Measurements from ENCODE around the gene SUSD2.
"Not testable (repeated sequence)": the region's sequence is repeated elsewhere in the genome, so short reads cannot be mapped to it uniquely, and the experiment has no call there.

SUSD2 gene, protein sequence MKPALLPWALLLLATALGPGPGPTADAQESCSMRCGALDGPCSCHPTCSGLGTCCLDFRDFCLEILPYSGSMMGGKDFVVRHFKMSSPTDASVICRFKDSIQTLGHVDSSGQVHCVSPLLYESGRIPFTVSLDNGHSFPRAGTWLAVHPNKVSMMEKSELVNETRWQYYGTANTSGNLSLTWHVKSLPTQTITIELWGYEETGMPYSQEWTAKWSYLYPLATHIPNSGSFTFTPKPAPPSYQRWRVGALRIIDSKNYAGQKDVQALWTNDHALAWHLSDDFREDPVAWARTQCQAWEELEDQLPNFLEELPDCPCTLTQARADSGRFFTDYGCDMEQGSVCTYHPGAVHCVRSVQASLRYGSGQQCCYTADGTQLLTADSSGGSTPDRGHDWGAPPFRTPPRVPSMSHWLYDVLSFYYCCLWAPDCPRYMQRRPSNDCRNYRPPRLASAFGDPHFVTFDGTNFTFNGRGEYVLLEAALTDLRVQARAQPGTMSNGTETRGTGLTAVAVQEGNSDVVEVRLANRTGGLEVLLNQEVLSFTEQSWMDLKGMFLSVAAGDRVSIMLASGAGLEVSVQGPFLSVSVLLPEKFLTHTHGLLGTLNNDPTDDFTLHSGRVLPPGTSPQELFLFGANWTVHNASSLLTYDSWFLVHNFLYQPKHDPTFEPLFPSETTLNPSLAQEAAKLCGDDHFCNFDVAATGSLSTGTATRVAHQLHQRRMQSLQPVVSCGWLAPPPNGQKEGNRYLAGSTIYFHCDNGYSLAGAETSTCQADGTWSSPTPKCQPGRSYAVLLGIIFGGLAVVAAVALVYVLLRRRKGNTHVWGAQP

DNA sequence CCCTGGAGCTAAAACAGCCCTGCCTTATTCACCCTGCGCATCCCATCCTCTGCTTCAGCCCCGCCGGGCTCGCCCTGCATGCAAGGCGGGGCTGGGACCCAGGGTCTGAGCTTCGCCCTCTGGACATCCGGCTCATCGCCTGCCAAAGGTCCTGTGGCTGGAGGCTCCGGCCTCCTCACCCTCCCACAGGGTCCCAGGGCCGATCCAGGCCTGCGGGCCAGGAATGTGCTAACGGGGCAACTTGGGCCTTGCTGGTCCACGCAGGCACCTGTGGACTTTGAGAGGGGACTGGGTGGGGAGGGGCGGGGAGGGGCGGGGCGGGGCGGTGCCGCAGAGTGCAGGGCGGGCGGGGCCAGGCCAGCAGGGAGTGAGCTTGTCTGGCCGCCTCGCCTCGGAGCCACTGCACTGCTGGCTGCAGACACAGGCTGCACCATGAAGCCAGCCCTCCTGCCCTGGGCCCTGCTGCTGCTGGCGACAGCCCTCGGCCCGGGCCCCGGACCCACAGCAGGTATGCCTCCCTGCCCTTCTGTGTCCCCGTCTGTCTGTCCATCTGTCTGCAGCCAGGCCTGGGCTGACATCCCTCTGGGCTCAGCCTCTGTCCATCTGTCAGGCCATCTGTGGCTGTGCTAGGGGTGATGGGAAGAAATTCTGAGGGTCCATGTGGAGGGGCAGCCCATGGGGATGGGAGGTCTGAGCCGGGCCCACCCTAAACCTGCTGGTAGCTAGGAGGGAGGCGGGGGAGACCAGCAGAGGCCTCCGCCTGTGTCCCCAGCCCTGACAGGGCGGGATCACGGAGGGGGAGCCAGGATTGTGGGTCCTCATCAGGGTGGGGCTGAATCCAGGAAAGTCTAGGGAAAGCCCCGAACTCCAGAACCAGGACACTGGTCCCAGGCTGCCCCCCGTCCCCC lies at the start of gene SUSD2:
Gene SUSD2 (plus strand): TSS at position 400 of the 908 bp plus-strand sequence. CDS start 33 bp downstream, at position 433.
- H3K9ac ChIP-seq (ENCODE audit: low read depth, low read length) = no peak within 1 kb of the TSS
- no peak within 1 kb of the TSS for H3K27ac ChIP-seq (ENCODE audit: low read length)
- no peak for DNase-seq
- ATAC-seq (ENCODE audit: insufficient read depth, low read depth) = no peak
- no peaks in the 10 kb centered on the region for H3K27me3 ChIP-seq (ENCODE audit: insufficient read depth, low read length, poor library complexity)
- no peak within 1 kb of the TSS for H3K4me2 ChIP-seq (ENCODE audit: insufficient read depth, low read length)
- peaks cover 18% of the 10 kb centered on the region for H3K36me3 ChIP-seq (ENCODE audit: insufficient read depth, low read length)
- H2AFZ ChIP-seq (ENCODE audit: low read depth, low read length) = no peak within 1 kb of the TSS
- H3K79me2 ChIP-seq (ENCODE audit: insufficient read depth, low read length) = no peaks in the 10 kb centered on the region
- H3K4me1 ChIP-seq (ENCODE audit: insufficient read depth, low read length) = no peaks in the 10 kb centered on the region
- no peaks in the 10 kb centered on the region for H3K9me3 ChIP-seq (ENCODE audit: insufficient read depth, low read length, severe bottlenecking)
- H3K4me3 ChIP-seq (ENCODE audit: low read depth in 1 of 2, low read length in 2 of 2) = no peak within 1 kb of the TSS
- H4K20me1 ChIP-seq (ENCODE audit: insufficient read depth, low read length) = peaks cover 5% of the 10 kb centered on the region; the same call in 1 of the 2 replicates
- no peak for TF ChIP-seq EZH2 (IDR thresholded peaks at IDR 0.05; ENCODE audit: borderline replicate concordance, low read depth, low read length, severe bottlenecking)
- TF ChIP-seq, protein P1, sequence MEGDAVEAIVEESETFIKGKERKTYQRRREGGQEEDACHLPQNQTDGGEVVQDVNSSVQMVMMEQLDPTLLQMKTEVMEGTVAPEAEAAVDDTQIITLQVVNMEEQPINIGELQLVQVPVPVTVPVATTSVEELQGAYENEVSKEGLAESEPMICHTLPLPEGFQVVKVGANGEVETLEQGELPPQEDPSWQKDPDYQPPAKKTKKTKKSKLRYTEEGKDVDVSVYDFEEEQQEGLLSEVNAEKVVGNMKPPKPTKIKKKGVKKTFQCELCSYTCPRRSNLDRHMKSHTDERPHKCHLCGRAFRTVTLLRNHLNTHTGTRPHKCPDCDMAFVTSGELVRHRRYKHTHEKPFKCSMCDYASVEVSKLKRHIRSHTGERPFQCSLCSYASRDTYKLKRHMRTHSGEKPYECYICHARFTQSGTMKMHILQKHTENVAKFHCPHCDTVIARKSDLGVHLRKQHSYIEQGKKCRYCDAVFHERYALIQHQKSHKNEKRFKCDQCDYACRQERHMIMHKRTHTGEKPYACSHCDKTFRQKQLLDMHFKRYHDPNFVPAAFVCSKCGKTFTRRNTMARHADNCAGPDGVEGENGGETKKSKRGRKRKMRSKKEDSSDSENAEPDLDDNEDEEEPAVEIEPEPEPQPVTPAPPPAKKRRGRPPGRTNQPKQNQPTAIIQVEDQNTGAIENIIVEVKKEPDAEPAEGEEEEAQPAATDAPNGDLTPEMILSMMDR (IDR thresholded peaks at IDR 0.05; ENCODE audit: borderline replicate concordance, extremely low read depth, low read length, poor library complexity, severe bottlenecking) = no peak

DNA sequence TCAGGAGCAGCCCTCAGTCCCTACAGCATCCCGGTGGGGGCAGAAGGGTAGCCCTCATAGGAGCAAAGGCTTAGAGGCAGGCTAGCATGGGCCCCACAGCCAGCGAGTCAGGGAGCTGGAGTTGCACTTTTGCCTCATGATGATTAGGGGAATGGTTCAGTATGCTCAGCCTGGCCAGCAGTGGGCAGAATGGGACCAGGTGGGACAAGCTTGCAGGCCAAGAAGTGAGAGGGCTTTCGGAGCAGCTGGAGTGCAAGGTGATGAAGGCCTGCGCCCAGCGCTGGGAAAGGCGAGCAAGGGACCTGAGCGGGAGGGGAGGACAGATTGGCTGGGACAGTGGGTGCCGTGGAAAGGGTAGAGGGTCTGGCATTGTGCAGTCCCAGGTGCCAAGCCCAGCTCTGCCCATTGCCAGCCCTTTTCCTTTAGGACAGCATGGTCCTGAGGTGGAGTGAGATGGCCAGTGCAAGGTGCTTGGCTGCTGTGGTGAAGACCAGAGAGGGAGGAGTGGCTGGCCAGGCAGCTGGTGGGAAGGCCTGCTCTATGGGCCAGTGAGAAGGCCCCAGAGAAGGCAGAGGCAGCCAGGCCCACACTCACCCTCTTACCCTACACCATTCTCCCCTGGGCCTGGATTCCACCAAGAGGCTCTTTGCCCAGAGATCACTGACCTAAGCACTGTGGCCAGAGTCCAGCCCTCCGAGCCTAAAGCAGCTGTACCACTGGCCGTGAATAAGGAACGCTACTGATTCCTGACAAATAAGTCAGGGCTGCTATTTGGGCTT lies 47.9 kb upstream of the SUSD2 start:
- peaks cover 20% of the 10 kb centered on the region for H4K20me1 ChIP-seq (ENCODE audit: insufficient read depth, low read length)
- no peak for ATAC-seq (ENCODE audit: insufficient read depth, low read depth)
- H3K9me3 ChIP-seq (ENCODE audit: insufficient read depth, low read length, severe bottlenecking) = no peaks in the 10 kb centered on the region
- no peaks in the 10 kb centered on the region for H3K4me1 ChIP-seq (ENCODE audit: insufficient read depth, low read length)
- no peak overlapping the region for H3K4me3 ChIP-seq (ENCODE audit: low read depth in 1 of 2, low read length in 2 of 2)
- peaks cover 86% of the 10 kb centered on the region for H3K36me3 ChIP-seq (ENCODE audit: insufficient read depth, low read length)
- H3K27ac ChIP-seq (ENCODE audit: low read length) = no peak overlapping the region
- H3K9ac ChIP-seq (ENCODE audit: low read depth, low read length) = no peak overlapping the region
- no peak overlapping the region for H2AFZ ChIP-seq (ENCODE audit: low read depth, low read length)
- TF ChIP-seq, protein P1 (IDR thresholded peaks at IDR 0.05; ENCODE audit: borderline replicate concordance, extremely low read depth, low read length, poor library complexity, severe bottlenecking) = peak; percentile 21
- no peak for TF ChIP-seq EZH2 (IDR thresholded peaks at IDR 0.05; ENCODE audit: borderline replicate concordance, low read depth, low read length, severe bottlenecking)
- no peaks in the 10 kb centered on the region for H3K27me3 ChIP-seq (ENCODE audit: insufficient read depth, low read length, poor library complexity)
- no peak overlapping the region for H3K4me2 ChIP-seq (ENCODE audit: insufficient read depth, low read length)
- DNase-seq = no peak
- H3K79me2 ChIP-seq (ENCODE audit: insufficient read depth, low read length) = no peaks in the 10 kb centered on the region

DNA sequence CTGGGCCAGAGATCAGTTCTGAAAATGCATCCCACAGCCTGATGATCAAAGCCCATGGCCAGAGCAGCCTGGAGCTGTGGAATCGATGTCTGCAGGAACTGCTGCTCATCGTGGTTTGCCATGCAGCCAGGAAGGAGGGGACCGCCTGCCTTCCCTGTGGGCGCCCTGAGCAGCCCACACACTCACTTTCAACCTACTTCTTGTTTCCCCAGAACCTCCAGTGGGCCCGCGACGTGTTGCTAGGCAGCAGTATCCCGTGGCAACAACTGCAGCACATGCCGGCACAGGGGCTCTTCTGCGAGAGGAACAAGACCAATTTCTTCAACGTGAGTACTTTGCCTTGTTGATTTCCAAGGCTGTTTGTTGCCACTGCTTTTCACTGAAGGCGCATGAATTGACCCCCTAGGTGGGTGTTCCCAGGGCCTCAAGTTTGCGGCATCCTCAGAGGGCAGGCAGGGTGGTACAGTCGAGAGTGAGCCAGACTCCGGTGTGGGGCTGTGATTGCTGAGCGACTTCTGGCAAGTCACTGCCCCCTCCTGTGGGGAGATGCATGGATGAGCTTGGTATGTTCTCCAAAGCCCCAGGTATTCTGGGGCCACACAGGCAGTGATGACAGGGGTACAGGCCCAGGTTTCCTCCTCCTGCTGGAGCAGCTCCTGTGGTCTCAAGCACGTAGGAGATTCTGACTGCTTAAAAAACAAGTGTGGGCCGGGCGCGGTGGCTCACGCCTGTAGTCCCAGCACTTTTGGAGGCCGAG lies 47.0 kb upstream of the SUSD2 start:
- no peak overlapping the region for H2AFZ ChIP-seq (ENCODE audit: low read depth, low read length)
- DNase-seq (peak; percentile 53), ATAC-seq (ENCODE audit: insufficient read depth, low read depth) (peak; percentile 59; the same call in 2 of the 3 replicates)
- H3K4me3 ChIP-seq (ENCODE audit: low read depth in 1 of 2, low read length in 2 of 2) = no peak overlapping the region
- TF ChIP-seq, protein P1 (IDR thresholded peaks at IDR 0.05; ENCODE audit: borderline replicate concordance, extremely low read depth, low read length, poor library complexity, severe bottlenecking) = no peak
- no peak for TF ChIP-seq EZH2 (IDR thresholded peaks at IDR 0.05; ENCODE audit: borderline replicate concordance, low read depth, low read length, severe bottlenecking)
- no peaks in the 10 kb centered on the region for H3K27me3 ChIP-seq (ENCODE audit: insufficient read depth, low read length, poor library complexity)
- H3K9ac ChIP-seq (ENCODE audit: low read depth, low read length) = no peak overlapping the region
- no peaks in the 10 kb centered on the region for H3K9me3 ChIP-seq (ENCODE audit: insufficient read depth, low read length, severe bottlenecking)
- peaks cover 20% of the 10 kb centered on the region for H4K20me1 ChIP-seq (ENCODE audit: insufficient read depth, low read length)
- H3K4me1 ChIP-seq (ENCODE audit: insufficient read depth, low read length) = no peaks in the 10 kb centered on the region
- H3K4me2 ChIP-seq (ENCODE audit: insufficient read depth, low read length) = no peak overlapping the region
- no peaks in the 10 kb centered on the region for H3K79me2 ChIP-seq (ENCODE audit: insufficient read depth, low read length)
- H3K27ac ChIP-seq (ENCODE audit: low read length) = no peak overlapping the region
- H3K36me3 ChIP-seq (ENCODE audit: insufficient read depth, low read length) = peaks cover 86% of the 10 kb centered on the region

DNA sequence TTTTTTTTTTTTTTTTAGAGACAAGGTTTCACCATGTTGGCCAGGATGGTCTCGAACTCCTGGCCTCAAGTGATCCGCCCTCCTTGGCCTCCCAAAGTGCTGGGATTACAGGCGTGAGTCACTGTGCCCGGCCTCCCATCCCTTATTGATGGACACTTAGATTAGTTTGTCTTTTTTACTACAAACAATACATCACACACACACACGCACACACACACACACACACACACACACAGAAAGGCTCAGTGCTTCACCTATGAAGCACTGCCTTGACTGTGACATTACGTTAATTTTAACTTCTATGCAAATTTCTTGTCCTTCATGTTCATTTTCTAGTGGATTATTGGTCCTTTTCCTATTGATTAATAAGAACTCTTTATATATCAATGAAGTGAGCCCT lies 44.8 kb upstream of the SUSD2 start:
- H3K4me1 ChIP-seq (ENCODE audit: insufficient read depth, low read length); H3K9ac ChIP-seq (ENCODE audit: low read depth, low read length); H2AFZ ChIP-seq (ENCODE audit: low read depth, low read length); H3K4me3 ChIP-seq (ENCODE audit: low read depth in 1 of 2, low read length in 2 of 2); H3K27me3 ChIP-seq (ENCODE audit: insufficient read depth, low read length, poor library complexity); H3K79me2 ChIP-seq (ENCODE audit: insufficient read depth, low read length); H3K27ac ChIP-seq (ENCODE audit: low read length); H3K9me3 ChIP-seq (ENCODE audit: insufficient read depth, low read length, severe bottlenecking); ATAC-seq (ENCODE audit: insufficient read depth, low read depth); H3K4me2 ChIP-seq (ENCODE audit: insufficient read depth, low read length); DNase-seq: not testable (repeated sequence)
- H3K36me3 ChIP-seq (ENCODE audit: insufficient read depth, low read length) = peaks cover 82% of the 10 kb centered on the region
- peaks cover 25% of the 10 kb centered on the region for H4K20me1 ChIP-seq (ENCODE audit: insufficient read depth, low read length)

All from DND-41 (cell line).